NCI-H1092 (cell line): ENCODE results near the gene SYNGR4.

ENCODE experiments used
- DNase-seq: peaks from one replicate; lab custom pipeline; 2025; lab: John Stamatoyannopoulos, UW

Gene SYNGR4

DNA sequence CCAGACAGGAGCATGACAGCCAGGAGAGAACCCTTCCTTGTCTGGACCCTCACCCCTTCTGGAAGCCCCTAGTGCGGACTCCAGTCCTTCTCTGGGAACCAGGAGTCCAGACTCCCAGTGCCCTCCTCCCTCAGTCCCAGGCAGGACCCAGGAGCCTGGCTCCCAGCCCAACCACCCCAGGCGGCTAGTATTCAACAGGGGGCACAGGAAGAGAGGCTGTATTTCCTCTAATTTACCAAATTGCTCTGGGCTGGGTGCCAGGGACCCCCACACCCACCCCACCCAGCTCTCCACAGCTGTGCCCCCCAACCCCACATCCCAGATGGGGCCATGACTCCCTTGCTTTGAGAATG is 32.6 kb downstream of the SYNGR4 start:
- DNase-seq = no peak

- DNase-seq = no peak
These were observed 33.3 kb downstream of the SYNGR4 start for GRCh38 chr19:48397263-48398101.

GRCh38 chr19:48398102-48398374 is 33.9 kb downstream of the SYNGR4 start:
- DNase-seq = no peak

GRCh38 chr19:48398375-48399235 is 34.4 kb downstream of the SYNGR4 start:
- DNase-seq = peak; percentile 56

DNA sequence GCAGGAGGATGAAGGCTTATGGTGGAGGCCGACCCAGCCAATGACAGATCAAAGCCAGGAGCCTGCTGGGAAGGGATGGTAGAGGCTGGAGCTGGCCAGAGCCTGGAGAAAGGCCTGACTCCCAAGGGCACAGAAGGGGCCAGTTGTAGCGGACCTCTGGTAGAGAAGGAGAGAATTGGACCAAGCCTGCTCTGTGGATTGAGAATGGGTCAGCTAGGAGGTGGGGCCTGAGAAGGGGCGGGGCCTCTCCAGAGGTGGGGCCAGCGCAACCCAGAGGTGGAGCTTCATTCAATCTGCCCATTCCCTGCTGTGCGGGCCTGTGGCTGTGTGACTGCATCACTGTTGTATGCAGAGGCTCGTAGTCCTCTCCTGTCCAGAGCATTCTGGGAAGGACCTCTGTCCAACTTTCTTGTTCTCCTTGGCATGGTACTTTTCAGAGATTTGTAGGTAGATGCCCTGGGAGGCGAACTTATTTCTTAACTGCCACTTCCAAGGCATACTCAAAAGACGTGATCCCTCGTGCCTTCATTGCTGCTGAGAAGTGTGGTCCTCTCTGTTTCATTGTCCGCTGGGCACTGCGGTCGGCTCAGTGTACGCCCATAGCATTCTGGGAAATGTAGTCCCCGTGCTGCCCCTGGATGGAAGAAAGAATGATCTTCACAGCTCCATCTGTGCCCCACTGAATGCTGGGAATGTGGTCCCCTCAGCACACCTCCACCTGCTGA is 36.0 kb downstream of the SYNGR4 start:
- no peak for DNase-seq

- no peak for DNase-seq
These were observed 37.1 kb downstream of the SYNGR4 start for GRCh38 chr19:48401287-48401686.

DNA sequence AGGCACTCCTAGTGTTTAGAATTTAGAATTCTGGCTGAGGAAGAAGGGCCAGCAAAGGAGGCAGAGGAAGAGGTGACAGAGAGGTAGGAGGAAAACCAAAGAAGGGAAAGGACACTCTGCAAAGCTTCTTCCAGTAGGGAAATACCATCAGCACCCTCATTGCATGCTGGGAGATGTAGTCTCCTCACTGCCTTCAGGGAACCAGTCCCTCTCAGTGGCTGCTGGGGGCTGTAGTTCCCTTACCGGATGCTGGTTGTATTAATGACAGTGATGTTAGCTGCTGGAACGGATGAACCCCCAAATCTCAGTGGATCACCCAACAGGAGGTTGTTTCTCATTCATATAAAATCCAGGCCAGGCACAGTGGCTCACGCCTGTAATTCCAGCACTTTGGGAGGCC is 39.4 kb downstream of the SYNGR4 start:
- DNase-seq = no peak

DNA sequence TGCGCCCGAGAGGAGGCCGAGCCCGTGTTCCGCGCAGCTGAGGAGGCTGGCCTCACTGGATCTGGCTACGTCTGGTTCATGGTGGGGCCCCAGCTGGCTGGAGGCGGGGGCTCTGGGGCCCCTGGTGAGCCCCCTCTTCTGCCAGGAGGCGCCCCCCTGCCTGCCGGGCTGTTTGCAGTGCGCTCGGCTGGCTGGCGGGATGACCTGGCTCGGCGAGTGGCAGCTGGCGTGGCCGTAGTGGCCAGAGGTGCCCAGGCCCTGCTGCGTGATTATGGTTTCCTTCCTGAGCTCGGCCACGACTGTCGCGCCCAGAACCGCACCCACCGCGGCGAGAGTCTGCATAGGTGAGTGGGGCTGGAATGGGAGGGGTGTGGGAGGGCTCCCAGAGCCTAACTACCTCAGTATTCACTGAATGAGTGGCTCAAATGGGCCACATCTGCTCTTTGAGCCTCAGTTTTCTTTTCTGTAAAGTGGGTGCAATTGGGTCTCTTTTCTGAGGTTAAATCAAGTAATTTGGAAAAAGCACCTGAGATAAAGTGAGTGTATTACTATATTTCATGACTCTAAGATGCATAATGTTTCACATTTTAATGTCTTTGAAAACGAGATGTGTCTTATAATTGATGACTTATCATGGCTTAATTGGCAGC is 41.0 kb downstream of the SYNGR4 start:
- no peak for DNase-seq

DNA sequence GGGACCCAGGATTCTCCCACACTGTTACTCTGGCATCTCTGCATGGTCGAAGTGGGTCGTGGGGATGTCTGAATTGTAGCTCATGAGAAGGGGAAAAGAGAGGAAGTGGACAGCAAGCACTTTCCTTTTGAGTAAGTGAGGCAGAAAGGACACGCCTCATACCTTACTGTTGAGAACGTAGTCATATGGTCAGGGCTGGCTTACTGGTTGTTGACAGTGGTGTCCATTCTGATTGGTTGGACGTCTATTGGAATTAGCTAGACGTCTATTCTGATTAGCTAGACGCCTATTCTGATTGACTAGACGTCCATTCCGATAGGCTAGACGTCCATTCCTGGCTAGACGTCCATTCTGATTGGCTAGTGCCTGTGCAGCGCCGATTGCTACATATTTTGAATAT is 41.7 kb downstream of the SYNGR4 start:
- no peak for DNase-seq

DNA sequence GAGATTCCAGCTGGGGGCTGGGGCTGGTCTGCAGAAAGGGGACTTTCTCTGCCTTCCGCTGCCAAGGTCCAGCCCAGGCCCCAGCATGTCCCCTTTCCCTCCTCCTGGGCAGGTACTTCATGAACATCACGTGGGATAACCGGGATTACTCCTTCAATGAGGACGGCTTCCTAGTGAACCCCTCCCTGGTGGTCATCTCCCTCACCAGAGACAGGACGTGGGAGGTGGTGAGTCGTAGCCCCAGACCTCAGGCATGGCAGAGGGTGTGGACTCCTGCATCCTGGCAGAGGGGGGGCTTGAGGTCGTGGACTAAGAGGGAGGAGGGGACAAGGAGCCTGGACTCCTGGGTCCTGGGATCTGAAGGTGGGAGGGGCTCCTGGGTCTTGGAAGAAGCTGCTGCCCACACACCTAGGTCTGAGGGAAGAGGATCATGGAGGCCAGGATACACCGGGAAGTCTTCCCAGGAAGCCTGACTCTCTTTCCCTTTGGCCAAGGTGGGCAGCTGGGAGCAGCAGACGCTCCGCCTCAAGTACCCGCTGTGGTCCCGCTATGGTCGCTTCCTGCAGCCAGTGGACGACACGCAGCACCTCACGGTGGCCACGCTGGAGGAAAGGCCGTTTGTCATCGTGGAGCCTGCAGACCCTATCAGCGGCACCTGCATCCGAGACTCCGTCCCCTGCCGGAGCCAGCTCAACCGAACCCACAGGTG is 49.9 kb downstream of the SYNGR4 start:
- no peak for DNase-seq

- DNase-seq = no peak
These were observed 51.2 kb downstream of the SYNGR4 start for GRCh38 chr19:48415395-48415794.

- no peak for DNase-seq
These were observed 51.6 kb downstream of the SYNGR4 start for GRCh38 chr19:48415806-48416221.

- no peak for DNase-seq
These were observed 53.3 kb downstream of the SYNGR4 start for GRCh38 chr19:48417421-48417820.

DNA sequence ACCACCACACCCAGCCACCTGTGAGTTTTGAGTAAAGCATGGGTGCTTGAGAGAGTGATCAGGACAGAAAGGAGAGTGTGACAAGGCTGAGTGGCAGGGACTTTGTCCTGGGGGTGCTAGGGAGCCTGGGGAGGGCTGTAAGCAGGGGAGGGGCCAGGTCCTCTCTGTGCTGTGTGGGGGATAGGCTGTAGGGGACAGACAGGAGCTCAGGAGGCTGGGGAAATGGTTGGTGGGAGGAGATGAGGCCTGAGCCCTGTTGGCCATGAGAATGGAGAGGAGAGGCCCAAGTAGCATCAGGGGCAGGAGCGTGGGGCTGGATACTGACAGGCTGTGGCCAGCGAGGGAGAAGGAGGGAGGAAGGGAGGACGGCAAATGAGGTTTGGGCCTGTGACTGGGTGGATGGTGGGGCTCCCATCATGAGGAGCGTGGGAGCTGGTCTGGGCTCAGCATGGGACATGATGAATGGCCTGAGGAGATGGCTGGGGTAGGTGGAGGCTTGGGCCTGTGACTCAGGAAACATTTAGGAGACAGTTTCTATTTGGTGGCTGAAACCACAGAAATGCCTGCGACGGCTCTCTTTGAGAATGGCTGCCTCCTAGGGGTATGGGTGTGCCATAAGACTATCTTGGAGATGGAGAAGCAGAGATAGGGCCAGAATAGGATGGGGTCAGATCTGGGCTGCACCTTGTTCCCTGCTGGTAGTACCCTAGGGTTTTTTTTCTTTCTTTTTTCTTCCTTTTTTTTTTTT is 54.3 kb downstream of the SYNGR4 start:
- no peak for DNase-seq

- no peak for DNase-seq
These were observed 55.2 kb downstream of the SYNGR4 start for GRCh38 chr19:48419158-48419920.

DNA sequence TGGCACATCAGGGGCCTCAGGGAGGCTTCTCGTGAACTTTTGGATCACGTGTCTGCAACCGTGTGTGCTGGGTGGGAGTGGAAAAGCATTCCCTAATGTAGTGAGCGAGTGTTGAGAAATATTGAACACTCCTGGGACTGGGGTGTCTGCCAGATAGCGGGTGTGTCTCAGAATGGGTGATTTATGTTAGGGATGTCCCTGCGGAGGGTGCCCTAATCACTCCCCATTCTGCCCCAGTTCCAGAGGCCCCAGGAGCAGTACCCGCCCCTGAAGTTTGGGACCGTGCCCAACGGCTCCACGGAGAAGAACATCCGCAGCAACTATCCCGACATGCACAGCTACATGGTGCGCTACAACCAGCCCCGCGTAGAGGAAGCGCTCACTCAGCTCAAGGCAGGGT is 57.4 kb downstream of the SYNGR4 start:
- no peak for DNase-seq

DNA sequence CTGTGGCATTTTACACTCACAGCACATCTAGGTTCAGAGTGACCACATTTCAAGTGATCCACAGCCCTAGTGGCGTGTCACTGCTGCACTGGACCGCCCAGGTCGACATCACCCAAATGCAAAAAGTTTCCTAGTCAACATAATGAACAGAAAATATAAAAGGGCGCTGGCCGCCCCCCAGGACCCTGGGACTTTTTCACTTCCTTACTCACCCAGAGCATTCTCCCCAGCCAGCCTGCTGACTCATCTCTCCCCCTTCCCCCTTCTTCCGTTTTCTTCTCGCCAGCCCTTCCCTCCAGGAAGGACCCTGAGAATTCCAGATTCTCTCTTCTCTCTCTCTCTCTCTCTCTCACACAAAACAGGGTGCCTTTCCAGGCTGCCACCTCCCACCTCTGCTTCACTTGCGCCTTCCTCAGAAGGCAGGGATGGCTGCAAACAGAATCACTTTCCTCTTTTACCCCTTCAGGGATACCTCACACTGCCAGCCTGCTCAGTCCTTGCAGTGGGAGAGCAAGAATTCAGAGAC is 60.6 kb downstream of the SYNGR4 start:
- no peak for DNase-seq
